K562 treated with DMSO at 1 percent for 12 hours (cell line): ENCODE measurements around the gene MPZL1. TPM values are rescaled to one million over a fixed set of nuclear protein-coding genes. Genes with fewer than 3 reads are reported as not detected.

Source experiments
- total RNA-seq: library from RNA; unstranded; fragments of 300-600 nt; gene quantifications from 2 replicates; pipeline ENCODE4 v1.2.3, GENCODE V29; 2022; ENCODE audit not compliant: insufficient read depth

The MPZL1 gene
- total RNA-seq: 20.5 and 52.6 TPM in 2 replicates

DNA sequence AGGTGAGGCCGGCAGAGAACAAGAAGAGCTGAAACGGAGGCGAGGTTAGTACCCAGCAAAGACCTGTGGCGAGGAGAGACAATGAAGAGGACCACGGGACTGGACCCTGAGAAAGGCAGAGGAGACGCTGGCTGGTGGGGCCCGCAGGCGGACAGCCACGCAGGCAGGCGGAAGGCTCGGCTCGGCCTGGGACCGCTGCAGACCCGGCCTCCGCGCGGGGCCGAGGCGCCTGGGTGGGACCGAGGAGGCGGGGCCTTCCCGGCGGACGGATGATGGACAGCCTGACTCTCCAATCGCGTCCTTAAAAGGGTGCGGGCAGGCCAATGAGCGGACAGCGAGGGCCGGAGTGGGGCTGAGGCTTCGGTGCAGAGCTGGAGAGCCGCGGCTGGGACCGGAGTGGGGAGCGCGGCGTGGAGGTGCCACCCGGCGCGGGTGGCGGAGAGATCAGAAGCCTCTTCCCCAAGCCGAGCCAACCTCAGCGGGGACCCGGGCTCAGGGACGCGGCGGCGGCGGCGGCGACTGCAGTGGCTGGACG, at the start of gene MPZL1:
Gene MPZL1, plus strand, starts transcription at position 366 of the 535 bp plus-strand sequence. CDS start 170 bp downstream, outside the sequence.

Other genes starting within 250 kb of the MPZL1 start
- 0.89 TPM in 1 of 2 replicates, not detected in the other for gene CD247, start 203.5 kb upstream of the MPZL1 start, total RNA-seq
- 301 and 540 TPM in 2 replicates for gene CREG1, start 168.2 kb upstream of the MPZL1 start, total RNA-seq
- gene RCSD1, start 91.8 kb upstream of the MPZL1 start, total RNA-seq: 20.1 and 43.9 TPM in 2 replicates
- gene ADCY10, start 192.2 kb downstream of the MPZL1 start, total RNA-seq: 0.22 and 0.35 TPM in 2 replicates
- 21.4 and 46.4 TPM in 2 replicates for gene DCAF6, start 214.7 kb downstream of the MPZL1 start, total RNA-seq
- gene MPC2, start 215.1 kb downstream of the MPZL1 start, total RNA-seq: 65.9 and 82.1 TPM in 2 replicates